NCI-H1436 (cell line): ENCODE measurements around the gene EHD3.

Experiments
- DNase-seq: peaks from one replicate; lab custom pipeline; 2025; lab: John Stamatoyannopoulos, UW

The EHD3 gene

DNA sequence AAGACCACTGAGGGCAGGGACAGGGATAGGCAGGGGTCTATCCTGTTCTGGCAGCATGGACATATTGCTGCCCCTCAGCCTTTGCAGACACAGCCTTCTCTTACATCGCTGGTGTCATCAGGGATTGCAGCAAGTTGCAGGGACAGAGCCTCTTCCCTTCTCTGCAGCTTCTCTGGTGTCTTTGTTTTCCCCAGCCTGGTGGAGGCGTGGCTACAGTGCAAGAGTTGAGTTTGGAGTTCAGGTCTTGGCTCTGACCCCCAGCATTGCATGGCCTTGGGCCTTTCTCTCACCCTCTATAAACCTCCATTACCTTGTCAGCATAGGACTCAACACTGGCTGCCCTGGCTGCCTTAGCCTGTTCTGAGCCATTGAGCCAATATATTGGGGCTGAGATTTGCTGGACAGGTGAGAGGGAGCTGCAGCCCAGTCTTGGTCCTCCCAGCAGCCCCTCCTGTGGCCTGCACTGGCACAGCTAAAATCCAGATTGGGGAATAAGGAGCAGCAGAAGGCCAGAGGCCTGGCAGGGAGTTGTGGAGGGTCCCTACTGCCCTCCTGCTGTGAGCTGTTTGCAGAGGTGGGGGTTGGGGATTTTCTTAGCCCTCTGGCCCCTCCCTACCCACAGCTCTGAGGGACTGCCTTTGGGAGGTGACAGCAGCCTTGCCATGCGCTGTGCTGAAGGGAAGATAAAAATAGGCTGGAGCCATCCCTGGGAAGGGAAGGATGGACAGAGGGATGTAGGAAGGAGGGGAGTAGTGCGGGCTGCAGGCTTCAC, 22.8 kb downstream of the EHD3 start:
- DNase-seq = no peak

DNA sequence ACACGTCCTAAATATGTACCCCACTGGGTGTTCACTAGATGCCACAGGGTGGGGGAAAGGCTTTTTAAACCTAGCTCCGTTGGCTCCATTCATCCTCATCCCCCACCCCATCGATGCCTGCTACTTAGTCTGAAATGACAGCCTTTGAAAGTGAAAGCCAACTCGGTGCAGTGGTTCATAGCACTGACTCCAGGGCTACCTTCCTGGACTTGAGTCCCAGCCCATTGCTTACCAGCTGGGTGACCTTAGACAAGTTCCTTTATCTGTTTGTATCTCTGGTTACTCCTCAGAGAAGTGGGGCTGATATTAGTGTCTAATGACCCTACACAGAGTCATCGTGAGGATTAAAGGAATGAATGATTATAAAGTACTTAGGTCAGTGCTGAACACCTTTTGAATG, 24.4 kb downstream of the EHD3 start:
- no peak for DNase-seq

DNA sequence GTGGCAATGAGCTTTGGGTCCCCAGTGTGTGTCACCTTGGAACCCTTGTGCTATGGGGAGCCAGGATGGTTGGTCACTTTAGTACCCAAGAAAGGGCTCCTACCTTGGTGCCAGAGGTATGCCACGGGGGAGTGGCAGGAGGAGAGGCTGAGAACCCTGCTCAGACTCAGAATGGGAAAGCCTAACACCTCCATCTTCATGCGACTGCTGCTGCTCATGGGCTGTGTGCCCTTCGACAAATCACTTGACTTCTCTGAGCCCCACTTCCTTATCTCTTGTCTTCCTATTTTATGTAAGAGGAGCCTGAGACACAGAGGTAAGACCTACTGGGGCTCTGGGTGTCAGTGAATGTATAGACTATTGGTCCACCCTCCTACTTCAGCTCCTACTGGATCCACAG, 25.1 kb downstream of the EHD3 start:
- no peak for DNase-seq

- DNase-seq = no peak
Observed at GRCh38 chr2:31260870-31261269, 26.9 kb downstream of the EHD3 start.

- DNase-seq = no peak
Observed at GRCh38 chr2:31263636-31264190, 29.8 kb downstream of the EHD3 start.

GRCh38 chr2:31265234-31265633, 31.3 kb downstream of the EHD3 start:
- no peak for DNase-seq

DNA sequence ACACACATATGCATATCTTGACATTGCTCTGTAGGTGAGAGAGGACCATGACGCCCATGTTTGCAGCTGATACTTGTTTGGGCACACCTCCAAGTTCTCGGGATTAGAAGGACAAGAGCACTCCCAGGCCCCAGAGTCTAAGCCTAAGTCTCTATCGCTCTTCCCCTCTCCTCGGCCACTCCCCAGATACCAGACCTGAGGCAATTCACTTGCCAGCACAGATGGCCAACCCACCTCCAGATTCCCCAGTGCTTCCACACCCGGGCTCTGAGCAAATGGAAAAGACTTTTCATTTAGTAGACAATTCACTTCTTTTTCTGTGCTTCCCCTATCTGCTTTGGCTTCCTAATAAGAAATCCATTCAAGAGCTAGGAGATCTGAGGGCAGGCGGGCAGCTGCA, 32.9 kb downstream of the EHD3 start:
- no peak for DNase-seq

GRCh38 chr2:31267437-31268120, 33.6 kb downstream of the EHD3 start:
- no peak for DNase-seq

DNA sequence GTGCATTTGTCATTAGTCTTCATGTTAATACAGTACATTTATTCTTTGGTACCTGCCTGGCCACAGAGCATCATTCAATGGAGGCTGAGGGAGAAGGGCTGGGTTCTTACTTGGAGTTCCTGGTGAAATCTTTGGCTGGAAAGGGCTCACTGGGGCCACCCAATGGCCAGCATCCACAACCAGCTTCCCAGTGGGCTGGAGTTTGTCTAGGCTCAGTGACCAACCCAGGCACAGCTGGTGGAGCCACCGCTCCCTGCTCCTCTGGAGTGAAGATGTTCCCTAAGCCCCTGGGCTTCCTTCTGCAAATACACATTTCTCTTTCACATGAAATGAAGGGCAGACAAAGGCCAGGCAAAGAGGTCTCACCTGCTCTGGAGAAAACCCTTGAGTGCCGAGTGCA, 34.4 kb downstream of the EHD3 start:
- DNase-seq = no peak

GRCh38 chr2:31269087-31269486, 35.1 kb downstream of the EHD3 start:
- no peak for DNase-seq

DNA sequence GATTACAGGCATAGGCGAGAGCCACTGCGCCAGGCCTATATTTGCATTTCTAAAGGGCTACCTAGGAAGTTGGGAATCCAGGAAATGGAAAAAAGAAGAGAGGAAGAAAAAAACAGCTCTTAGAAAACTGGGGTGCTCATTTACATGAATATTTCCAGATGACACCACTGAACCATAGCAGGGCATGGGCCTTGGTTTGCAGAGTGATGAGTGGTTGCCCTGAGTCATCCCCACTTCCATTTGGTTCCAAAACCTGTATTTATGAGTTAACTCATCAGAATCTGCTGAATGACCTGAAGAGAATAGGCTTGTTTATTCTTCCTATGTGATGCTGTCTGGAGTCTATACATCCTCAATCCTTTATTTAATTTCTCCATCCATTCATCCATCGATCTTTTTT, 36.2 kb downstream of the EHD3 start:
- DNase-seq = no peak

DNA sequence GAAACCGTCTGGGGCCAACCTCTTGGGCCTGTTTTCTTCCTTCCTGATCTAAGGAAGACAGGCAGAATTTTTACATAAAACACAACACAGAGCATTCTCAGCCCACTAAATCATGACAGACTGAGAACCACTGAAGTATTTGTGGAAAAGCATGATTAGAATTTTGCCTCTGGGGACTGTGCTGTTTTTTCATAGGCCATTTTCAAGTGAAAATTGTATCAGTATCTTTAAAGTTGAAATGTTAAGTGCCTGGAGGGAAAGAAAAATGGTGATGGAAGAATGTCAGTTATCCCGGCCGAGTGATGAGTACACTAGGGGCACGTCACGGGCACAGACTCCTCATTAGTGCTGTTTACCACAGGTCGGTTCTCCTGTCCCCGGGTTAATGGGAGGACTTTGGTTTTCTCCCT, 36.9 kb downstream of the EHD3 start:
- no peak for DNase-seq

GRCh38 chr2:31271851-31272267, 37.9 kb downstream of the EHD3 start:
- DNase-seq = no peak

GRCh38 chr2:31274401-31275075, 40.6 kb downstream of the EHD3 start:
- DNase-seq = no peak

DNA sequence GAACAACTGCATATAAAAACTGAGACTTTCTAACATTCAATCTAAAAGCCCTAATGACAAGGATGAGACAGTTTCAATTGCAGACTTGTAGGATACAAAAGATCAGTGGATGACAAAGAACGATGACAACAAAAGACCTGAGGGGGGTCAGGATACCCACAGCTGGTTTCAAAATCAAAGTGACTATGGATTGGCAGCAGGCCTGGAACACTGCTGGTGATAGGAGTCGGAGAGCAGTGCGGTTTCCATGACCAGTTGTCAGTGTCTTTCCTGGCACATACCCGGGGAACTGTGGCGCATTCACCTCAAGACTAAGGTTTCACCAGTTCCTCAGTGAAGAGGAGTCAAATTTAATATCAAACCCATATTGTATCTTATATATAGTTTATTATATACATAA, 42.0 kb downstream of the EHD3 start:
- DNase-seq = no peak

DNA sequence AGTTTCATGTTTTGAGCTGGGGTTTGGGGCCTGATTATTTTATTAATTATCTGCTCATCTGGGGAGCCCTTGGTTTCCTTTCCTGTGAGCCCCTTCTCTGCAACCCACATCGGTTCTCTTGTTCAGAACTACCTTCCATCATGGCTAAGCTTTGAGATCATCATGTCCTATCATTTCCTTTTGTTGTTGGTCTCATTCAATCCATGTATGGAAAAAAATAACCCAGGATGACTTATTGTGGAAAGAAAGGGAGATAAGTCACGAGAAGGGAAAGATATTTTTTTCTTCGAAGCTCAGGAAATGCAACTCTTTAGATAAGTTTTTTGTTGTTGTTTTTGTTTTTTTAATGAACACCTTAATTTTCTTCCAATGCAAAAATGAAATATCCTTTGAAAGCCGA, 43.7 kb downstream of the EHD3 start:
- DNase-seq = no peak

- no peak for DNase-seq
Observed at GRCh38 chr2:31282634-31283033, 48.7 kb downstream of the EHD3 start.

DNA sequence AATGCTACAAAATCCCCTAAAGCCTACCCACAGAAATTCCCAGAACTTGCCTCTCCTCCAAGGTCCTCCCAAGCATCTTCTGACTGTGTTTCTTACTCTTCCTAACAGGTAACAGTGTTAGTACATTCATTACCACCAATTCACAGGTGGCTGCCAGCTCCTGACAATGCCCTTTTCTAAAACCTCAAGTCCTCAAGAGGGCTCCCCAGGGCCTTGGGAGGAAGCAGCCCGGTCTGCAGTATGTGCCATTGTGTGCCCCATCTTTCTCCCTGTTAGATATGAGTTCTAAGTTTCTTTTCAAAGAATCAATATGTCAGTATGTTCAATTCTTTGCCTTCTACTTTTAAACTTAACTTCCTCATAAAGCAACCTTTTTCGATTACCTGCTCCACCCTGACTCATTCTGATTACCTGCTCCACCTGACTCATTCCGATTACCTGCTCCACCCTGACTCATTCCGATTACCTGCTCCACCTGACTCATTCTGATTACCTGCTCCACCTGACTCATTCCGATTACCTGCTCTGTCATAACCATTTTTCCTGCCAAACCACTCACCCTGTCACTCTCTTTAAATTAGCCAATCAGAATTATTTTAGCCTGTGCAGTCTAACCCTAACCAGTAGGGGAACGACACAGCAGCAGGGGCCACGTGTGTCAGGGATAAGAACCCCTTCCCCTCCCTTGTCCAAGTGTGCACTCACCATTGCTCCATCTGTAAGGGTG, 49.4 kb downstream of the EHD3 start:
- DNase-seq = peak; percentile 8

DNA sequence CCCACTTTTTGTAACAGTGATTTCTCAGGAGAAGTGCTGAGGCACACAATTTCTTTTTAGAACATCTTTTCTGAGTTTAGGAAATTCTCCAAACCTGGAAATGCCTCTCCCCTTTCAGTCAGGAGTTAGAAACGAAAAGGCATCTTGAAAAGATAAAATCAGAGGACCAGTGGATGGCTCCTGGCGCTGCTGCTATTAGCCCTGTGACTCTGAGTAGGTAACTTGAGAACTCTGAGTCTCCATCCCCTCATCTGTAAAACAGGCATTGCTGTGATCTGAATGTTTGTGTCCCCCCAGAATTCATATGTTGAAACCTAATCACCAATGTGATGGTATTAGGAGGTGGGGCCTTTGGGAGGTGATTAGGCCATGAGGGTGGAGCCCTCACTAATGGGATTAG, 50.2 kb downstream of the EHD3 start:
- DNase-seq = no peak

GRCh38 chr2:31286230-31286629, 52.3 kb downstream of the EHD3 start:
- DNase-seq = no peak

GRCh38 chr2:31286961-31287550, 53.1 kb downstream of the EHD3 start:
- DNase-seq = no peak

GRCh38 chr2:31287654-31288053, 53.7 kb downstream of the EHD3 start:
- no peak for DNase-seq
